Esophagus muscularis mucosa (tissue), 4 donors: ENCODE measurements around the gene LGALS7B. TPM values are rescaled to one million over a fixed set of nuclear protein-coding genes. Genes with fewer than 3 reads are reported as not detected.

ENCODE experiments used
- DNase-seq: peaks from one replicate; pipeline ENCODE4 v3.0.0-alpha.2; 2017; ENCODE audit errors: extremely low spot score
- H3K27ac ChIP-seq, 4 donors: fragments of 200-600 bp; sonication (generic); replicated peaks in 1 of 4; 1 replicate in 3 of 4; 2 replicates in 1 of 4; pipeline ENCODE4 v1.5.1; 2016 to 2019; ENCODE audit warnings: mild to moderate bottlenecking in 1 of 4
- H3K27me3 ChIP-seq, 4 donors: fragments of 200-600 bp; sonication (generic); one replicate each; pipeline versions ENCODE4 v1.5.1 to v1.6.0; 2016 to 2019
- H3K36me3 ChIP-seq, 4 donors: fragments of 200-600 bp; sonication (generic); one replicate each; pipeline ENCODE4 v1.5.1; 2016 to 2019
- H3K4me1 ChIP-seq, 4 donors: fragments of 200-600 bp; sonication (generic); one replicate each; pipeline ENCODE4 v1.5.1; 2016 to 2019
- H3K4me3 ChIP-seq, 4 donors: fragments of 200-600 bp; sonication (generic); 1 replicate in 2 of 4; 2 replicates in 2 of 4; pipeline ENCODE4 v1.5.1; 2016 to 2019; ENCODE audit warnings: mild to moderate bottlenecking in 4 of 4, moderate library complexity in 1 of 4
- H3K9me3 ChIP-seq, 4 donors: fragments of 200-600 bp; sonication (generic); 1 replicate in 3 of 4; 2 replicates in 1 of 4; pipeline ENCODE4 v1.5.1; 2016 to 2019
- CTCF ChIP-seq, 3 experiments: fragments of 200-600 bp in 2 of 3; fragments of 450-650 bp in 1 of 3; sonication (generic) in 2 of 3; IDR thresholded peaks; one replicate each; pipeline ENCODE4 v1.5.1; 2017 to 2019; ENCODE audit warnings: antibody characterized with exemption in 3 of 3, mild to moderate bottlenecking in 2 of 3, moderate library complexity in 1 of 3
- EP300 ChIP-seq: sonication (generic); formaldehyde crosslinking; IDR thresholded peaks from one replicate; pipeline ENCODE4 v1.6.1; 2017; ENCODE audit warnings: antibody characterized with exemption
- POLR2A ChIP-seq: fragments of 450-650 bp; IDR thresholded peaks from one replicate; pipeline ENCODE4 v1.6.1; 2017; ENCODE audit warnings: antibody characterized with exemption, moderate library complexity, mild to moderate bottlenecking, low read depth
- POLR2AphosphoS5 ChIP-seq, 2 donors: sonication (generic); formaldehyde crosslinking; IDR thresholded peaks; one replicate each; pipeline ENCODE4 v1.6.1; 2017; ENCODE audit warnings: antibody characterized with exemption in 2 of 2
- WGBS: methylation state at CpG from one replicate; pipeline ENCODE4 v1.1.5; 2018; 5-methylcytosine and 5-hydroxymethylcytosine counted together
- intact Hi-C: fragments of 100-400 bp; cut with DNase I; formaldehyde crosslinking; loops from one replicate; pipeline ENCODE4 v1.15.1; 2023
- total RNA-seq, 4 donors: library from RNA; depleted of rRNA; stranded (reverse); fragments of >200 nt; gene quantifications; one replicate each; pipeline versions ENCODE4 v1.1.0 to v1.2.1, GENCODE V29; 2016

LGALS7B gene
- total RNA-seq, 4 donors from 2014 or later, result not detected

- WGBS, result 91% methylated on average over 4 of the region's 4 CpGs
- peaks cover 21 to 65% (median 49%) of the 10 kb centered on the region in 4 donors for H3K4me1 ChIP-seq
- intact Hi-C loops, result loop anchor here (10.0 kb wide), 1 partner anchor 199 kb away; no protein-coding TSS in a partner anchor
These were observed 45.1 kb downstream of the LGALS7B start for GRCh38 chr19:38834104-38834490.

GRCh38 chr19:38834590-38834989 is 45.6 kb downstream of the LGALS7B start:
- H3K27ac ChIP-seq, result peak overlapping the region; percentile 51 to 93 (median 74)
- TF ChIP-seq POLR2AphosphoS5 (IDR thresholded peaks at IDR 0.05), result no peak
- TF ChIP-seq CTCF (IDR thresholded peaks at IDR 0.05), result no peak
- TF ChIP-seq EP300, result no peak
- TF ChIP-seq POLR2A, result no peak
- H3K4me3 ChIP-seq, result no peak overlapping the region
- H3K36me3 ChIP-seq, result peaks cover 38 to 55% (median 54%) of the 10 kb centered on the region in 4 donors
- H3K9me3 ChIP-seq, result no peaks in the 10 kb centered on the region
- H3K4me1 ChIP-seq, result peaks cover 19 to 62% (median 48%) of the 10 kb centered on the region in 4 donors
- WGBS, result 90% methylated on average over 6 of the region's 6 CpGs
- intact Hi-C loops, result loop anchor here (10.0 kb wide), 1 partner anchor 200 kb away; no protein-coding TSS in a partner anchor
- no peaks in the 10 kb centered on the region for H3K27me3 ChIP-seq
- DNase-seq, result no peak

More at GRCh38 chr19:38834104-38834490, 45.1 kb downstream of the LGALS7B start:
- TF ChIP-seq POLR2A, result no peak
- no peak for TF ChIP-seq CTCF (IDR thresholded peaks at IDR 0.05)
- no peak for TF ChIP-seq EP300
- no peak for TF ChIP-seq POLR2AphosphoS5 (IDR thresholded peaks at IDR 0.05)
- Histone ChIP-seq H3K27ac (peak overlapping the region in 3 of 4 donors; percentile 54 to 93 (median 93)), H3K9me3 (no peaks in the 10 kb centered on the region), H3K4me3 (no peak overlapping the region), H3K36me3 (peaks cover 33 to 55% (median 54%) of the 10 kb centered on the region in 4 donors), H3K27me3 (no peaks in the 10 kb centered on the region)
- no peak for DNase-seq

DNA sequence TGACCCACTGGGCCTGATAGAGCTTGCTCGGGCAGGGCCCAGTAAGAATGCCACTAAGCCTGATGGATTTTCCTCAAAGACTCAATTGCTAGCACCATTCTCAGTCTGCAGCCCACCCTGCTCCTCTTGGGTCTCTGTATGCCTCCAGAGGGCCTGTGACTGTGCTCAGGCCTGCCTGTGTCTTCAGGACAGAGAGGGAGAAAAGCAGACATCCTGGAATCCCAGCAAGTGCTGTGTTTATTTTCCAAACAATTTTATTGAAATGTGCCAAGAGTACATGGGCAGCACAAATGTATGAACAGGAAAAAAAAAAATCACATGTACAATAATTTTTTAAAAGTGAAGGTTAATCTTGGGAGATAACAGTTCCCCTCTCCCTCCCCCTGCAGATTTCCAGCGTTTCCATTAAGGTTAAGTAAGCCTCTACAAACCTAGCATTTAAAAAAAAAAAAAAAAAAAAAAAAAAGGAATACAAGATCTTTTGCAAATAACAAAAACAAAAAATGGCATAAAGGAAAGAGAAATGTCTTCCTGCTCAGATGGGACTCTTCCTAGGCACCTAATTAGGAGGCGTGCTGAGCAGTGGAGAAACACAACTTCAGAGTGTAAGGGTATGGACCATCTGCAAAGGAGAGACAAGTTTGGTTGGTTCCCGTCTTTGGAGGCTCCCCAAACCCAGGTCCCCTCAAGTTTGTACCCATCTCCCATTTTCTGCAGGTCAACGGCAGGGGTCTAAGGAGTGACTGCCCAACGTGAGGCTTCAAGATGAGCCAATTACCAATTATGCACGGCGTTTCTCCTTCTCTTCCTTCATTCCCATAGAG is 47.4 kb downstream of the LGALS7B start:
- no peak overlapping the region for H3K4me3 ChIP-seq
- 66% methylated on average over 8 of the region's 8 CpGs for WGBS
- H3K4me1 ChIP-seq, result peaks cover 8 to 46% (median 36%) of the 10 kb centered on the region in 4 donors
- intact Hi-C loops, result loop anchor here (5.0 to 10.0 kb wide), 2 partner anchors 104 to 202 kb away; no protein-coding TSS in a partner anchor
- DNase-seq, result no peak
- H3K36me3 ChIP-seq, result peaks cover 56 to 69% (median 63%) of the 10 kb centered on the region in 4 donors
- TF ChIP-seq POLR2A, result no peak
- TF ChIP-seq POLR2AphosphoS5 (IDR thresholded peaks at IDR 0.05), result no peak
- no peak for TF ChIP-seq CTCF (IDR thresholded peaks at IDR 0.05)
- no peaks in the 10 kb centered on the region for H3K9me3 ChIP-seq
- H3K27me3 ChIP-seq, result no peaks in the 10 kb centered on the region
- peak overlapping the region; percentile 51 to 93 (median 74) for H3K27ac ChIP-seq

DNA sequence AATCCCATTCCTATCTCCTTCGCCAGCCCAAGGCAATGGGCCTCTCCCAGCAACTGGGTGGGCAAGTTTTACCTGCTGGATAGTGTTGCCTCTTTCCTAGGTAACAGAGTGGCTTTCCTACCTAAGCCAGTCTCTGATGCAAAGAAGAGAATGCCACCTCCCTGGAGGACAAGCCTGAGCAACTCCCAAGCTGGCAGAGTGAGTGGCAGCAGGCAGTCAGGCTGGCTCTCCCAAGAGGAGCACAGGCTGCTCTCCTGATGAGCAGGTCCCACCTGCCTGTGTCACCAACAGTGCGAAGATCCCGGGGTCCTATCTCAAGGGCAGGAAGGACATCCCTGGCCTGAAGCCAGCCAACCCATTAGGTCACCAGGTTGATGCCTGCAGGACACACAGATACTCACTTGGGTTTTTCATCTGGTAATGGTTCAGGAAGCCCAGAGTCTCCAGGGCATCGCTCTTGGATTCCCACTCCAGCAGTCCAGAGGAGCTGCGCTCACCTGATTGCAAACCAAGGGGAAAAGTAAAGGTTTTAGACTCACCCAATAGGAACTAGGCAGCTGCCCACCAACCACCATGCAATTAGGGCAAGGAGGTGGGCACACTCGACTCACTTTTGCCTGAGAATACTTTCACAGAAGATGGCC is 48.1 kb downstream of the LGALS7B start:
- no peak overlapping the region for H3K4me3 ChIP-seq
- WGBS, result 87% methylated on average over 4 of the region's 6 CpGs
- H3K27me3 ChIP-seq, result no peaks in the 10 kb centered on the region
- TF ChIP-seq CTCF (IDR thresholded peaks at IDR 0.05), result no peak
- TF ChIP-seq POLR2A, result no peak
- TF ChIP-seq EP300, result no peak
- TF ChIP-seq POLR2AphosphoS5 (IDR thresholded peaks at IDR 0.05), result peak in 1 of 2 donors; percentile 26
- no peaks in the 10 kb centered on the region for H3K9me3 ChIP-seq
- no peak for DNase-seq
- intact Hi-C loops, result loop anchor here (5.0 to 10.0 kb wide), 2 partner anchors 105 to 202 kb away; no protein-coding TSS in a partner anchor
- peak overlapping the region in 2 of 4 donors; percentile 24 to 30 for H3K27ac ChIP-seq
- peaks cover 7 to 44% (median 36%) of the 10 kb centered on the region in 4 donors for H3K4me1 ChIP-seq
- H3K36me3 ChIP-seq, result peaks cover 63 to 76% (median 71%) of the 10 kb centered on the region in 4 donors
